ENCODE data around the gene PSMA7. TPM values are rescaled to one million over a fixed set of nuclear protein-coding genes. Genes with fewer than 3 reads are reported as not detected.

PSMA7 gene
- total RNA-seq, 1 experiment from 2014 or later: 362 TPM

DNA sequence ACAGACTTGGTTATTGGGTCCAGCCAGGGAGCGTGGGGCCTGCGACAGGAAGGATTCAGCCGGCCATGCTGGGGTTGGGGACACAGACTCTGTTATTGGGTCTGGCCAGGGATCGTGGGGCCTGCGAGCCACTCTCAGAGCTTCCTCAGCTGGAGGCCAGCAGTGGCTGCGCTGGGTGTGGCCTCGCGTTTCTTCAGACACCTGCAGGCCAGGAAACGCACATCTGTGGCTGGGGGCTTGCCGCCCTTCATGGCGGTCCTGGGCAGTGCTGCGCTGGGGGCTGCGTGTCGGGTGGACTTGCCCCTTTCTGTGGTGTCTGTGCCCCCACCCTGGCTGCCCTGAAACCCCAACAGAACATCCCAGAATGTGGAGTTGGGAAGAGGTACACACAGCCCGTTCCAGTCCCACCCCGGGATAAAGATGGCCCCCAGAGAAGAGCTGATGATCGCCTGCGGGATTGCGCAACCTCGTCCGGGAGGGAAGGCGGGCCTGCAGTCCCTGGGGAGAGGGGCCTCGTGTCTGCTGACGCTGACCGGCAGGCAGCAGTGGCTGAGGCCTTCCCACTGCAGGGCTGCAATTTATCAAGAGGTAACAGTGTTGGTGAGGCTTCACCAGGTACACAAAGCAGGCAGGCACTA is 22.7 kb upstream of the PSMA7 start:
- ChIA-PET POLR2A (interaction anchor here (1.1 kb wide), 1 partner anchor 17 kb away, joined by 4 read pairs; the partner anchor contains the start of gene MTG2), CTCF (no interaction called here)
- peaks cover 56% of the 10 kb centered on the region for H3K36me3 Mint-ChIP-seq (ENCODE audit: insufficient read depth, unreplicated experiment)
- H3K4me1 Mint-ChIP-seq (ENCODE audit: insufficient read depth, unreplicated experiment): peaks cover 6% of the 10 kb centered on the region
- no peak overlapping the region for H3K27ac Mint-ChIP-seq (ENCODE audit: low read depth, unreplicated experiment)
- H3K27me3 Mint-ChIP-seq (ENCODE audit: insufficient read depth, unreplicated experiment): no peaks in the 10 kb centered on the region
- no peak overlapping the region for H3K4me3 Mint-ChIP-seq (ENCODE audit: unreplicated experiment)
- intact Hi-C loops (cut with micrococcal nuclease): no loop called here
- H3K9me3 Mint-ChIP-seq (ENCODE audit: unreplicated experiment): no peaks in the 10 kb centered on the region
- DNase-seq (ENCODE audit: unreplicated experiment): no peak
- TF ChIP-seq, protein P1, sequence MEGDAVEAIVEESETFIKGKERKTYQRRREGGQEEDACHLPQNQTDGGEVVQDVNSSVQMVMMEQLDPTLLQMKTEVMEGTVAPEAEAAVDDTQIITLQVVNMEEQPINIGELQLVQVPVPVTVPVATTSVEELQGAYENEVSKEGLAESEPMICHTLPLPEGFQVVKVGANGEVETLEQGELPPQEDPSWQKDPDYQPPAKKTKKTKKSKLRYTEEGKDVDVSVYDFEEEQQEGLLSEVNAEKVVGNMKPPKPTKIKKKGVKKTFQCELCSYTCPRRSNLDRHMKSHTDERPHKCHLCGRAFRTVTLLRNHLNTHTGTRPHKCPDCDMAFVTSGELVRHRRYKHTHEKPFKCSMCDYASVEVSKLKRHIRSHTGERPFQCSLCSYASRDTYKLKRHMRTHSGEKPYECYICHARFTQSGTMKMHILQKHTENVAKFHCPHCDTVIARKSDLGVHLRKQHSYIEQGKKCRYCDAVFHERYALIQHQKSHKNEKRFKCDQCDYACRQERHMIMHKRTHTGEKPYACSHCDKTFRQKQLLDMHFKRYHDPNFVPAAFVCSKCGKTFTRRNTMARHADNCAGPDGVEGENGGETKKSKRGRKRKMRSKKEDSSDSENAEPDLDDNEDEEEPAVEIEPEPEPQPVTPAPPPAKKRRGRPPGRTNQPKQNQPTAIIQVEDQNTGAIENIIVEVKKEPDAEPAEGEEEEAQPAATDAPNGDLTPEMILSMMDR (IDR thresholded peaks at IDR 0.05; ENCODE audit: unreplicated experiment): no peak
- no TSS peak for BruUV-seq (replicated peaks)

DNA sequence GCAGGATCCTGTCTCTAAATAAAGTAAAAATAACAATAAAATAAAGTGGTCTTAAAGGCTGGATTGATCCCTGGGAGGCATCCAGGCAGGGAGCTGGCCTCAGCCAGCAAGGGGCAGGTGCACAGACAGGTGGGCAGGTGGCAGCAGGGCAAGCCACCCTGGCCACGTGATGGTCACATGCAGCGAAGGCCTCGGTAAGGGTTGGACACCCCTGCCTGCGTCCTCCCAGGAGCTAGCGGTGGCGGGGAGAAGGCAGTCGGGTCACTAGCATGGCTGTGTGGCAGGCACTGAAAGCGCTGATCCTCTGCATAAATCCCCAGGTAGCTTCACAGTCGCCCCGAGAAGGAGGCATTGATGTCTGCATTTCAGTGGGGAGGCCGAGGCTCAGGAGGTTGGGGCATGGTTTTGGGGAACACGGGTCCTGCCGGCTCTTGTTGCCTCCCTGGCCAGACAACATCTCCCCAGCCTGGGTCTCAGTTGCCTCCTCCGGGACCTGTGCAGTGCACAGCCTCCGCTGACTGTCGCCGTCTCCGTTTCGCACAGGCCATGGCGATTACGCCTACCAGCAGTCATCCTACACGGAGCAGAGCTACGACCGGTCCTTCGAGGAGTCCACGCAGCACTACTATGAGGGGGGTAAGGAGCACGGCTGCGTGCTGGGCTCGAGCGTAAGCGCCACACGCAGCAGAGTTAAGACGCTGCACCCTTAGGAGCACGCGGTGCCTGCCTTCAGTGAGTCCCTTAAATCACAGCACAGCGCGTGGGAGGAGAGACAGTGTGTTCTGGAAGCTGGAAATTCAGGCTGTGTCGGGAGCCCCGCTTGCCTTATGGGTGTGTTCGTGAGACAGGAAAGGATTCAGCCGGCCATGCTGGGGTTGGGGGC is 21.9 kb upstream of the PSMA7 start:
- H3K4me1 Mint-ChIP-seq (ENCODE audit: insufficient read depth, unreplicated experiment): peaks cover 12% of the 10 kb centered on the region
- H3K27me3 Mint-ChIP-seq (ENCODE audit: insufficient read depth, unreplicated experiment): no peaks in the 10 kb centered on the region
- H3K36me3 Mint-ChIP-seq (ENCODE audit: insufficient read depth, unreplicated experiment): peaks cover 54% of the 10 kb centered on the region
- TF ChIP-seq, protein P1 (IDR thresholded peaks at IDR 0.05; ENCODE audit: unreplicated experiment): no peak
- intact Hi-C loops (cut with micrococcal nuclease): no loop called here
- H3K9me3 Mint-ChIP-seq (ENCODE audit: unreplicated experiment): no peaks in the 10 kb centered on the region
- no peak overlapping the region for H3K4me3 Mint-ChIP-seq (ENCODE audit: unreplicated experiment)
- DNase-seq (ENCODE audit: unreplicated experiment): no peak
- POLR2A ChIA-PET: interaction anchor here (1.1 kb wide), 1 partner anchor 21 kb away, joined by 3 read pairs; no protein-coding TSS in a partner anchor
- CTCF ChIA-PET: interaction anchor here (0.6 to 0.8 kb wide), 2 partner anchors 39 to 41 kb away, joined by 3 read pairs; no protein-coding TSS in a partner anchor
- H3K27ac Mint-ChIP-seq (ENCODE audit: low read depth, unreplicated experiment): no peak overlapping the region
- BruUV-seq (replicated peaks): no TSS peak

DNA sequence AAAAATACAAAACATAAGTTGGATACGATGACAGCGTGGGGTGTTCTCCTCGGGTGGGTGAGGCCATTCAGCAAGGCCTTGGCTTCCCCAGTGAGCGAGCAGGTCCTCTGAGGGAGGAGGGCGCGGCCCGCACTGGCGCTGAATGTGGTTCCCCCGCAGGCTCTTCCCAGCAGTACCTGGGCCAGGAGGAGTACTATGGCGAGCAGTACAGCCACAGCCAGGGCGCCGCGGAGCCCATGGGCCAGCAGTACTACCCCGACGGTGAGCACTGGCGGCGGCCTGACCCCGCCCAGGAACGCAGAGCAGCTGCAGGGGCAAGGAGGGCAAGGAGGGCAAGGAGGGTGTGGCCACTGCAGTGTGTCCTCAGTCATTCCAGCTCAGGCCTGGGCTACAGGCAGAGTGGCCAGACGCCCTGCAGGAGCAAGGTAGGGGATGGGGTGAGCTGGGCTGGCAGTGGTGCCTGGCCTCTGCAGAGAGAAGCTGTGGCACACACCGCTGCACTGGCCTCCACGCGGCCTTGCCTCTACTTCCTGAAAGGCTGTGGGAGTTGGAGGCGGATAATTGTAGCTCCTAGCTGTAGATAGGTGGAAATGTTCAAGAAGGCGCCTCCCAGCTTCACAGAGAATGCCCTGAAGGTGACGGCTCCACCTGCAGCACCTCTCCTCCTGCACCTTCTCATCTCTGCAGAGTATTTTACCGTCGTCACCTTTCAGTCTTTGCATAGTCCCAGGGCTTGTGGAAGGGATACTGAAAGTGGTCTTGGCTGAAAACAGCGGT is 21.0 kb upstream of the PSMA7 start:
- no peaks in the 10 kb centered on the region for H3K9me3 Mint-ChIP-seq (ENCODE audit: unreplicated experiment)
- no peak for DNase-seq (ENCODE audit: unreplicated experiment)
- CTCF ChIA-PET: interaction anchor here (0.8 kb wide), 1 partner anchor 40 kb away, joined by 3 read pairs; no protein-coding TSS in a partner anchor
- H3K27me3 Mint-ChIP-seq (ENCODE audit: insufficient read depth, unreplicated experiment): no peaks in the 10 kb centered on the region
- POLR2A ChIA-PET: interaction anchor here (1.1 kb wide), 1 partner anchor 20 kb away, joined by 3 read pairs; no protein-coding TSS in a partner anchor
- no peak overlapping the region for H3K4me3 Mint-ChIP-seq (ENCODE audit: unreplicated experiment)
- intact Hi-C loops (cut with micrococcal nuclease): no loop called here
- TF ChIP-seq, protein P1 (IDR thresholded peaks at IDR 0.05; ENCODE audit: unreplicated experiment): no peak
- peaks cover 45% of the 10 kb centered on the region for H3K36me3 Mint-ChIP-seq (ENCODE audit: insufficient read depth, unreplicated experiment)
- no TSS peak for BruUV-seq (replicated peaks)
- H3K4me1 Mint-ChIP-seq (ENCODE audit: insufficient read depth, unreplicated experiment): peaks cover 19% of the 10 kb centered on the region
- no peak overlapping the region for H3K27ac Mint-ChIP-seq (ENCODE audit: low read depth, unreplicated experiment)
